GM21360 (cell line): ENCODE measurements around the gene ZNF384.

Experiments
- ATAC-seq: cut with Tn5 transposase; IDR thresholded peaks from one replicate; pipeline ENCODE4 v1.9.1; 2021; ENCODE audit warnings: mild to moderate bottlenecking, moderate library complexity; ENCODE audit not compliant: unreplicated experiment

Gene ZNF384

DNA sequence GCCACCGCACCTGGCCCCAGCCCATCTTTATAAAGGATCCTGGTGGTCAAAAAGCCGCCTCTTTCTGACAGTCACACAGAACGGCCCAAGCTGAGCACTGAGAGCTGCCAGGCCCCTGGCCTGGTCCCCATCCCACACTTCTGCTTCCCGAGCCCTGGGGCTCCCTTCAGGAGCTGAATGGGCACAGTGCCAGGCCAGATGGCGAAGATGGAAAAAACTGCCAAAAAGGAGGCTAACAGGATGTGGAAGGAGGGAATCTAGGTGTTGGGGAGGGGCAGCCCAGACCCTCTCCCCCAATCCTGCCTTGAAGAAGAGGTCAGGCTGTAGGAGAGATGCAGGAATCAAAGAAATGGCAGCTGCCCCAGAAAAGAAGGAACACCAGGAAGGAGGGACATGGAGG lies 58.4 kb downstream of the ZNF384 start:
- ATAC-seq = no peak

DNA sequence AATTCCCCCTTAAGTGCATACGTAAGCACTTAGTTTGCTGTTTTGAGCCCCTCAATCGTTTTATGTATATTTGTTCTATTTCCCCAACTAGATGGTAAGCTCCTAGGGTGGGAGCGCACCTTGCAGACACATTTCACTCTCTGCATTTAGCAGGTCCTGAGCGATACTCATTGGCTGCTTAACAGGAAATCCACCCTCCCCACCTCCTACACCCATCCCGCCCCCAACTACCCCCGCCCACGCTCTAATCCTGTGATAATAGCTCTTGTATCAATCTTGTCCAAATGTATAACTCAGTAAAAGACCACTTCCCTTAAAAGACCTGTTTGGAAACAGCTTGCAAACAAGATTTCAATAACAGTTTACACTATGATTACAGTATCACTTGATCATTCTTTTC lies 61.6 kb downstream of the ZNF384 start:
- no peak for ATAC-seq

DNA sequence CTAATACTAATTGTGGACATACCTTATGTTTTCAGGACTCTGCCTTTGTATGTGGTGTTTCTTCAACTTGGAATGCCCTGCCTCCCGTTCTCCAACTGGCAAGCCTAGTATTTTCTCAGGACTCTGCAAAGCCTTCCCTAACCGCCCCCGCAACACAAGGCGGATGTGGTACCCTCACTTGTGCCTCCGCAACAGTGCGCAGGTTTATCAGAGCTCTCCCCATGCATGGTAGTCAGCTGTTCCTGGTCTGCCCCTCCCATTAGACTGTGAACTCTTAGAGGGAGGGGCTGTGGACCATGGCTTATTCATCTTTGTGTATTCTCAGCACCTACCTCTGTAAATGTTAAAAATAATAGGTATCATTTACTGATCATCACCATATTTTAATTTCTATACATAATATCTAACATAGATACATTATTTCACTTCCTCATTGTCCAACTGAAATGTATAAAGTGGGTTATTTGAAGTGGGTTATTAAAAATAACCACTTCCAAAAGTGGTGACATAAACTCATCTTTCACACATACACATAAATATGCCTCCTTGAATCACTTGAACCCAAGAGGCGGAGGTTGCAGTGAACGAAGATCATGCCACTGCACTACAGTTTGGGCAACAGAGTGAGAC lies 62.4 kb downstream of the ZNF384 start:
- ATAC-seq = no peak

DNA sequence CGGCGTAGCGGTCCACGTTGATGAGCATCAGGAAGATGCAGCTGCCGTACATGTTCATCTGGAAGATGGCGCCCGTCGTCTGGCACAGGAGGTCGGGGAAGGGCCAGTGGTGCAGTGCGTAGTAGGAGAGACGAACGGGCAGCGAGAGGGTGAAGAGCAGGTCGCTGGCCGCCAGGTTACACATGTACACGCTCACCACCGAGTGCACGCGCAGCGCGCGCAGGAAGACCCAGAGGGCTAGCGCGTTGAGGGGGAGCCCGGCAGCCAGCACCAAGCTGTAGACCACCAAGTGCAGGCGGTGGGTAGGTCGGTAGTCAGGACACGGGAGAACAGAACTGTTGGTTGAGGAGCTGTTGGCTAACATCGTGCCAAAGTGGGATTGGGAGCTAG lies 68.3 kb downstream of the ZNF384 start:
- no peak for ATAC-seq

DNA sequence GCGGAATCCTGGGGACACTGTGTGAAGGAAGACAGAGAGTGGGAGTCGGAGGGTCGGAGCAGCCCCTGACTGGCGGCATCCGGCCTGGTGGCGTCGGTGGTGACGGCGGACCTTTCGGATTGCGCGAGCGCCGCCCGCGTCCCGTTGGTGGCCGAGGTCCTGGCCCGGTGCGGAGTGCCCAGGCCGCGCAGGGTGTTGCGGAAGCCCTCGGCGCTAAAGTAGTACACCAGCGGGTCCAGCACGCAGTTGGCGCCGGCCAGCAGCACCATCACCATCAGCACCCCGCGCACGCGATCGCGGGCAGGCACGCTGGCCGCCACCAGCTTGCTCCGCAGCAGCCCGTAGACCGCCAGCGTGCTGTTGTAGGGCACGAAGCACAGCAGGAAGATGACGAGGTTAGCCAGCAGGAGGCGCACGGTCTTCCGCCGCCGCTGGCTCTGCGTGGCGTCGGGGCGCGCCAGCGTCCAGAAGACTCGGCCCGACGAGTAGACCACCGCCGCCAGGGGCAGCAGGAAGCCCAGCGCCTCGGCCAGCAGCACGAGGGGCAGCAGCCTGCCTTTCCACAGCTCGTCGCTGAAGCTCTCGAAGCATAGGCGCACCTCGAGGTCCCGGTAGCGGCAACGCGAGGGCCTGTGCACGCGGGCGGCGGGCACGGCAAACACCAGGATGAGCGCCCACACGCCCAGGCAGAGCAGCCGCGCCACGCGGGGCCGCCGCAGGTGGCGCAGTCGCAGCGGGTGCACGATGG lies 68.9 kb downstream of the ZNF384 start:
- ATAC-seq = no peak

DNA sequence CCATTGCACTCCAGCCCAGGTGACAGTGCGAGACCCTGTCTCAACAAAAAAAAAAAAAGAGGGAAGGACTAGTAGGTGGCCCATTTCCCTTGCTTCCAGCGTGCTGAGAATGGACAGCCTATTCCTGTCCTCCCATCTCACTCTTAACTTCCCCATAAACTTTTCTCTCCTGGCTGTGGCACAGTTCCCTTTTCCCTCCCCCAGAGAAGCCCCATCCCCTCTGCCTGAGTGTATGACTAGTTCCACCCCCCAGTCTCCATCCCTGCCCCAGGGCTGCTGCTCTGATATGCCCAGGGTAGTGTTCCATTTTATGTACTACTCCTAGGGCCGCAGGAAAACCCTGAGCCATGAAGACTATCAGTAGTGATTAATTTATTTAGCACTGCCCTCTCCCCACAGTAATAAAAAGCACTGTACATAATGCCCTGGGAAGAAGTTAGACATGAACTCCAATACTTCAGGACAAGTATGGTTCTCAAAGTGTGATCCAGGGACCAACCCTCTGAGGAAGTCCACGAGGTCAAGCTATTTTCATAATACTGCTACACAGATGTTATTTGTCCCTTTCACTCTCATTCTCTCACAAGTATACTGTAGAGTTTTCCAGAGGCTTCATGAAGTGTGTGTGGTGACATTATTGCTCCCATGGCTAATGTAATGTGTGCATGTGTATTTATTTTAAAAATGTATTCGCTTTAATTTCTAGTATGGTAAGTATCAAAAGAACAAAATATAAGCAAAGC lies 70.5 kb downstream of the ZNF384 start:
- no peak for ATAC-seq
